GM08714 (cell line): ENCODE results near the gene NCK2.

Source experiments
- H3K4me3 ChIP-seq: fragments of 200-500 bp; sonication (Bioruptor generic); 2 replicates; pipeline ENCODE4 v1.5.1; 2014; ENCODE audit warnings: mild to moderate bottlenecking, low read length, inconsistent platforms
- ZNF274 ChIP-seq: IDR thresholded peaks from 2 replicates; pipeline ENCODE4 v1.6.1; 2012; ENCODE audit warnings: mild to moderate bottlenecking, low read depth, low read length

NCK2 gene

GRCh38 chr2:105935063-105935462, 190.4 kb downstream of the NCK2 start:
- no peak for TF ChIP-seq ZNF274
- no peak overlapping the region for H3K4me3 ChIP-seq

- H3K4me3 ChIP-seq: no peak overlapping the region
- TF ChIP-seq ZNF274: no peak
Measured at GRCh38 chr2:105936954-105937353, 192.2 kb downstream of the NCK2 start.

GRCh38 chr2:105937498-105938097, 192.9 kb downstream of the NCK2 start:
- H3K4me3 ChIP-seq: no peak overlapping the region
- TF ChIP-seq ZNF274: no peak
